HG03095 (cell line): ENCODE data around the gene ALKBH8.
"Not testable (repeated sequence)": the region's sequence is repeated elsewhere in the genome, so short reads cannot be mapped to it uniquely, and the experiment has no call there.

Experiments used
- ATAC-seq: cut with Tn5 transposase; IDR thresholded peaks from one replicate; pipeline ENCODE4 v1.9.1; 2021; ENCODE audit warnings: moderate library complexity; ENCODE audit not compliant: unreplicated experiment

ALKBH8 gene

DNA sequence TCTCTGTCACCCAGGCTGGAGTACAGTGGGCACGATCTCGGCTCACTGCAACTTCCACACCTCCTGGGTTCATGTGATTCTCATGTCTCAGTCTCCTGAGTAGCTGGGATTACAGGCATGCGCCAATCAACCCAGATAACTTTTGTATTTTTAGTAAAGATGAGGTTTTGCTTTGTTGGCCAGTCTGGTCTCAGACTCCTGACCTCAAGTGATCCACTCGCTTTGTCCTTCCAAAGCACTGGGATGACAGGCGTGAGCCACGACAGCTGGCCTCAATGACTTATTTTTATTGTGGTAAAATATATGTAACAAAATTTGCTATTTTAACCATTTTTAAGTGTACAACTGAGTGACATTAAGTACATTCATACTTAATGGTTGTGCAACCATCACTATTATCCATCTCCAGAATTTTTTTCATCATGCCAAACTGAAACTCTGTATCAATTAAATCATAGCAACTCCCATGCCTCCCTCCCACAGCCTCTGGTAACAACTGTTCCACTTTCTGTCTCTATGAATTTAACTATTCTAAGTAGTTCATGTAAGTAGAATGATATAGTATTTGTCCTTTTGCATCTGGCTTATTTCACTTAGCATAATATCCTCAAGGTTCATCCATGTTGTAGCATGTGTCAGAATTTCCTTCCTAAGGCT, 57.2 kb downstream of the ALKBH8 start:
- no peak for ATAC-seq

DNA sequence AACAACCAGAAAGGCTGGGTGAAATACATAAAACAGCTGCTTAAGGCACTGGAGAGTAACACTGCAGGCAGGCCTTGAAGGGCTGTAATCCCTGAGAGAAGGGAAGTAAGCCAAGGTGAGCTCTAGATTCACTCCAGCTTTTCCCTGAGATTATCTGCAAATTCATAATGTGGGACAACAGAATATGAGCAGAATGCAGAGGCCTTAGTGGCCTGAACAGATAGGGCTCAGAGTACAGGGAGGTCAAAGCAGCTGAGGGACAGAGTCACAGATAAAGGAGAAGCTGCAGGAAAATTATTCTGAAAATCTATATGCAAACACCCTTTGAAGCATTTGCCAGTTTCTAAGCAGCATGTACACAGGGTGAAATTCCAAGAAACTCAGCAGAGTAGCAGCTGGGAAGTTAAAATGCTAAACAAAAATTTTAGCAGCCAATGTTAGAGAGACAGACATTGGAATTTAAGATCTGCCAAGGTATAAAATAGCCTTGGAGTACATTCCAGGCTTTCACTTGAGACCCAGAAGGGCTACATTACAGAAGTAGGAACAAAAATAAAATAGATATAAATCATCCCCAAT, 59.8 kb downstream of the ALKBH8 start:
- no peak for ATAC-seq

DNA sequence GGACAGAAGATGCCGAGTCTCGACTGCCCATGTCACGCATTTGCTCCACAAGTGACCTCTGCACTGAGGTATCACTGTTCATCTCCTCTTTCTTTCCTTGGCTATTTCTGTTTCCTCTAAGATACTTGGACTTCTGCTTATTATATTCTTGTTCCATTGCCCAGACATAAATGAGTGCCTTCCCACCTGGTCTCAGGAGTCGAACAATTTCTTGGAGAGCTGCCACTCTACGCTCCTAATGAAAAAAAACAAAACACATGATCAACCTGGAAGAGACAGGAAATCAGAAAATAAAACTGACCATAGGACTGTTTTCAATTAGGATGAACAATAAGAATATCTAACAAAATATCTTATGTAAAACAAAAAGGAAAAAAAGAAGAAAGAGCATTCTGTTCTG, 60.6 kb downstream of the ALKBH8 start:
- no peak for ATAC-seq

- ATAC-seq, result no peak
Observed at GRCh38 chr11:107501713-107502112, 63.8 kb downstream of the ALKBH8 start.

- not testable (repeated sequence) for ATAC-seq
Observed at GRCh38 chr11:107497371-107497770, 68.2 kb downstream of the ALKBH8 start.

DNA sequence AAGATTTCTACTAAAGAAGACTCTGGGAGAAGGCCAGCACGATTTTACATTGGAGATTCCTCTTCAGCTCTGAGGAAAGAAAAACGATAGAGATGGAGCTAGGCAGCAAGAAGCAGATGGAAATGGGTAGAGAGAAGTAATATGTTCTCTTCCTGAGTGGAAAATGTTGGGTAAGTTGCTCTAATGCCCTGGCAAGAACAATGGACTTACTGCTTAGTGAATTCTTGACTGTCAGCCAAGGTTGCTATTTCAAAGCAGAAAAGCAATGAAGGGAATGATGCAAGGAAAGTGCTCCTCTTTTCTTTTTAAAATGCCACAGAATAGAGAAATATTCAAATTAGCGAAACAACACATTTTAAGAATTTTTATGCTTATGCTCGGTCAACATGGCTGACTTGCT, 69.5 kb downstream of the ALKBH8 start:
- ATAC-seq, result no peak

DNA sequence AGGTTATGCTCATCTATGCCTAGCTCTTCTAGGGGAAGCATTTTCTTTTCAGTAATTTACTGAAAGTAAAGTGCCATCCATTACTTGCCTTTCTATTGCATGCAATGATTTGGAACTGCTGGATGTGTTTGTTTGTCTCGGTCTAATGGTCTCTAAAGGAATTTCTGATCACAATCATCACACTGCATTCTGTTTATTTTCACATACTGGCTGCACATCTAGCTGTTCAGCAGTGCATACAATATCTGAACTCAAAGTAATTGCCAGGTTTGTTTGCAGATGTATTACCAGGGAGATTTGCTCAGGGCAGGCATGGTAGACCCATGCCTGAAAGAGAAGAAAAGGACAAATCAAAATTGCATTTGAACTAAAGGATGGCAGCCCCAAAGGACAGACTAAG, 71.5 kb downstream of the ALKBH8 start:
- no peak for ATAC-seq

GRCh38 chr11:107493117-107493516, 72.4 kb downstream of the ALKBH8 start:
- ATAC-seq, result no peak

DNA sequence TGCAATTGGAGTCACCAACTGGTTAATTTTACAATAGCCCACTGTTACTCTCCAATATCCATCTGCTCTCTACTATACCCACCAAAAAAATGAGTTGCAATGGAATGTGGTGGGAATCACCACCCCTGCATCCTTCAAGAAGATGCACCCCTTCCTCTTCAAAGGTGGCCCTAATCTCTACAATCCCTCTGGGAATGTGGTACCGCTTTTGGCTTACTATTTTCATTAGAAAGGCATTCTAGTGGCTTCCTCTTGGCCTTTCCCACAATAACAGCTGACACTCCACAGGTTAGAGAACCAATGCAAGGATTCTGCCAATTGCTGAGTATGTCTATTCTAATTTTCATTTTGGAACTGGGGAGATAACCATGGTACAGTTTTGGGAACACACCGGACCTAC, 74.7 kb downstream of the ALKBH8 start:
- ATAC-seq, result no peak

GRCh38 chr11:107482234-107482633, 83.3 kb downstream of the ALKBH8 start:
- ATAC-seq, result no peak

GRCh38 chr11:107478922-107479321, 86.6 kb downstream of the ALKBH8 start:
- ATAC-seq, result no peak

GRCh38 chr11:107477820-107478219, 87.7 kb downstream of the ALKBH8 start:
- ATAC-seq, result no peak

- ATAC-seq, result no peak
Observed at GRCh38 chr11:107473792-107474191, 91.7 kb downstream of the ALKBH8 start.

DNA sequence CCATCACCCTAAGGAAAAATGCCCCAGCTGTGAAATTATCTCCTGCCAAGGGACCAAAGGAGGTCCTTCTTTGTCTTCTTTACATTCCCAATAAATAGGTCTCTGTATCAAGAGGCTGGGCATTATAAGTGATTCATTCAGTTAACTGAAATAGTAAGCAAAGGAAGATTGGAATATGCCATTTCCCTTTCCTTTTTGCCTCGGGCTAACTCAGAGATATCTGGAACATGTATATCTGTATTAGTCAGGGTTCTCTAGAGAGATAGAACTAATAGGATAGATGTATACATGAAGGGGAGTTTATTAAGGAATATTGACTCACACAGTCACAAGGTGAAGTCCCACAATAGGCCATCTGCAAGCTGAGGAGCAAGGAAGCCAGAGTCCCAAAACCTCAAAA, 92.6 kb downstream of the ALKBH8 start:
- no peak for ATAC-seq

GRCh38 chr11:107468596-107468995, 96.9 kb downstream of the ALKBH8 start:
- ATAC-seq, result no peak

DNA sequence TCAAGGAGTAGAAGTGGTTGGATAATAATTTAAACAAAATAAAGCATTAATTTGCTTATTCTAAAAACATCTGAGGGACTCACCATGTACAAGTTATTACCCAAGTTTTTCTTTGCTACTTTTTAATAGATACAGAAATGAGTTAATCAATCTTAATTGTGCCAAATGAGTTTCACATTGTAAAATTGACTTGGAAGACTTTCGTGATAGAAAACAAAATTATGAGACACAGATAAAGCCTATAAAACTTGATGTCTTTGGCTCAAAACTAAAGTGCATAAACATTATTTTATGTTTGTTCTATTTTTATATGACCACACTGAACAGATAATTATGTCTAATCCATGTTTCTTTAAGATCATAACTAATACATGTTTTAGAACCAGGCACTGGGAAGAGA, 97.8 kb downstream of the ALKBH8 start:
- ATAC-seq, result no peak

DNA sequence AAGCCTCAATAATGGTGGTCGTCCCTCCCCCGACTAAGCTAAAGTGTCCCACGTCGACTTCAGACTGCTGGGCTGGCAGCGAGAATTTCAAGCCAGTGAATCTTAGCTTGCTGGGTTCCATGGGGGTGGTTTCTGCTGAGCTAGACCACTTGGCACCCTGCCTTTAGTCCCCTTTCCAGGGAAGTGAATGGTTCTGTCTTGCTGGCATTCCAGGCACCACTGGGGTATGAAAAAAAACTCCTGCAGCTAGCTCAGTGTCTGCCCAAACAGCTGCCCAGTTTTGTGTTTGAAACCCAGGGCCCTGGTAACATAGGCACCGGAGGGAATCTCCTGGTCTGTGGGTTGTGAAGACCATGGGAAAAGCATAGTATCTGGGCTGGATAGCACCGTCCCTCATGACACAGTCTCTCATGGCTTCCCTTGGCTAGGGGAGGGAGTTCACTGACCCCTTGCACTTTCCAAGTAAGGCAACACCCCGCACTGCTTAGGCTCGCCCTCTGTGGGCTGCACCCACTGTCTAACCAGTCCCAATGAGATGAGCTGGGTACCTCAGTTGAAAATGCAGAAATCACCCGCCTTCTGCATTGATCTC, 99.2 kb downstream of the ALKBH8 start:
- ATAC-seq, result not testable (repeated sequence)

GRCh38 chr11:107457558-107458271, 107.8 kb downstream of the ALKBH8 start, which contains the start of gene CWF19L2:
TSS of gene CWF19L2 (minus strand) at chr11:107457825. CDS start at chr11:107457816, 9 bp downstream.
- peak; percentile 98 for ATAC-seq

DNA sequence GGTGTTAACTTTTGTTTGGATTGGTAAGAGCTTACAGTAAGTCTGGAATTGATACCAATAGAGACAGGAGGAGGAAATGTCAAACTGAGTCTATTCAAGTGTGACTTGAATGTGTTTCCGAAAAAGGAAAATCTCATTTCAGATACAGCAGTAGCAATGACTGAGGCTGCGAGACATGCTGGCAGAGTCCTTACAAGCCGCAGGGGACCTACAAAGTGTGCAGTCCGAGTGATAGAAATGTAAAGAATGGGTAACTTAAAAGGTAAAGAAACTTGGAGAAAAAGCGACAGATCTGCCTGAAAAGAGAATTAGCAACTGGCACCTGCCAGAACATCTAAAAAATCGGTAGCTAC, 108.4 kb downstream of the ALKBH8 start:
- ATAC-seq, result peak; percentile 35

DNA sequence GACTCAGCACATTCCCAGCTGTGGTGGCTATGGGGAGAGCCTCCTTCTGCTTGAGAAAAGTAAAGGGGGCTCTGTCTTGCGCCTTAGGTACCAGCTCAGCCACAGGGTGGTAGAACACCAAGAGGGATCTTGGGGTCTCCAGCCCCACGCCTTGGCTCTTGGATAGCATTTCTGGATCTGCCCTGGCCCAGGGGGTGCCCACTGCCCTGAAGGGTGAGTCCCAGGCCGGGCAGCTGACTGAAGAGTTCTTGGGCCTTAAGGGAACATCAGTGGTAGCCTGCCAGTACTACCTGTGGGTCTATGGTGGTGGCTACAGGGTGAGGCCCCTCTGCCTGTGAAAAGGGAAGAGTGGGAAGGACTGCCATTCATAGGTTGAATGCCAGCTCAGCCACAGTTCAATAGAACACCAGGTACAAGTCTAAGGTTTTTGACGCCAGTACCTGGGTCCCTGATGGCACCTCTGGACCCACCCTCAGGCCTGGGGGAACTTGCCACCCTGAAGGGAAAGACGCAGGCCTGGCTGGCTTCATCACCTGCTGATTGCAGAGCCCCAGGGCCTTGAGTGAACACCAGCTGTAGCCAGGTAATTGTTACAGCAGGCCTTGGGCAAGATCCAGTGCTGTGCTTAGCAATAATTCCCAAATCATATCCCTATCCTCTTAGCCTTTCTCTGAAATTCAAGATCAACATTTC, 111.8 kb downstream of the ALKBH8 start:
- ATAC-seq, result no peak
